SU-DHL-6 (cell line): ENCODE data around the gene CEP128.

Experiments used
- H2AFZ ChIP-seq: fragments of 200-600 bp; sonication (generic); 2 replicates; pipeline ENCODE4 v1.6.1; 2014; ENCODE audit warnings: low read depth, mild to moderate bottlenecking, moderate library complexity, mixed read lengths, antibody characterized with exemption, low read length; ENCODE audit not compliant: severe bottlenecking
- H3F3A ChIP-seq: fragments of 200-600 bp; shearing (Covaris generic); 2 replicates; pipeline ENCODE4 v1.6.0; 2016; ENCODE audit warnings: antibody characterized with exemption, mild to moderate bottlenecking; ENCODE audit not compliant: insufficient read depth
- H3K27ac ChIP-seq: fragments of 200-600 bp; sonication (generic); 2 replicates; pipeline ENCODE4 v1.5.1; 2016; ENCODE audit warnings: low read depth, mild to moderate bottlenecking, low read length, moderate library complexity, mixed read lengths
- H3K27me3 ChIP-seq: fragments of 200-600 bp; sonication (generic), shearing (Covaris generic); 2 replicates; pipeline ENCODE4 v1.6.0; 2014; ENCODE audit warnings: mild to moderate bottlenecking, low read length
- H3K36me3 ChIP-seq: fragments of 200-600 bp; sonication (generic); 2 replicates; pipeline ENCODE4 v1.6.1; 2014; ENCODE audit warnings: mild to moderate bottlenecking, low read length, mixed read lengths
- H3K4me2 ChIP-seq: fragments of 300-600, 200-600 bp; shearing (Covaris generic), sonication (generic); 2 replicates; pipeline ENCODE4 v1.6.0; 2014; ENCODE audit warnings: low read length, low read depth, mild to moderate bottlenecking; ENCODE audit not compliant: poor library complexity, severe bottlenecking
- H3K4me3 ChIP-seq: fragments of 200-600 bp; sonication (generic); 2 replicates; pipeline ENCODE4 v1.5.1; 2014; ENCODE audit warnings: antibody characterized with exemption, low read length, mild to moderate bottlenecking, mixed read lengths; ENCODE audit not compliant: insufficient read depth, poor library complexity, severe bottlenecking
- H3K79me2 ChIP-seq: fragments of 200-600 bp; sonication (generic); 2 replicates; pipeline ENCODE4 v1.6.1; 2014; ENCODE audit warnings: mild to moderate bottlenecking, low read length, moderate library complexity; ENCODE audit not compliant: insufficient read depth
- H3K9ac ChIP-seq: fragments of 200-600 bp; sonication (generic); 2 replicates; pipeline ENCODE4 v1.7.0; 2014; ENCODE audit warnings: mild to moderate bottlenecking, low read length
- H3K9me2 ChIP-seq: fragments of 200-600 bp; sonication (generic); replicated peaks from 2 replicates; pipeline ENCODE4 v1.6.1; 2014; ENCODE audit warnings: low read length; ENCODE audit not compliant: insufficient read depth
- H3K9me3 ChIP-seq: fragments of 200-600 bp; sonication (generic); 2 replicates; pipeline ENCODE4 v1.6.1; 2014; ENCODE audit warnings: low read length, mixed read lengths; ENCODE audit not compliant: insufficient read depth
- H4K20me1 ChIP-seq: fragments of 200-600 bp; sonication (generic); 2 replicates; pipeline ENCODE4 v1.6.1; 2014; ENCODE audit warnings: low read depth, mild to moderate bottlenecking, antibody characterized with exemption, low read length, moderate library complexity, mixed read lengths
- CTCF ChIP-seq: fragments of 200-600 bp; sonication (generic); IDR thresholded peaks from one replicate; pipeline ENCODE4 v1.5.1; 2017; ENCODE audit warnings: antibody characterized with exemption, mild to moderate bottlenecking, low read length, moderate library complexity; ENCODE audit not compliant: insufficient read depth, poor library complexity, severe bottlenecking
- EZH2phosphoT487 ChIP-seq: fragments of 200-600 bp; sonication (generic), shearing (Covaris generic); conservative IDR thresholded peaks from 2 replicates; pipeline ENCODE4 v1.6.1; 2018; ENCODE audit warnings: mild to moderate bottlenecking, antibody characterized with exemption, low read length, moderate library complexity, mixed read lengths

Gene CEP128

GRCh38 chr14:80535171-80535570 is 406.4 kb downstream of the CEP128 start:
- Histone ChIP-seq H3K79me2 (no peaks in the 10 kb centered on the region), H3K27me3 (no peaks in the 10 kb centered on the region), H3K9me2 (no peaks in the 10 kb centered on the region), H3K9ac (no peak overlapping the region), H3F3A (no peaks in the 10 kb centered on the region), H2AFZ (no peak overlapping the region), H3K4me3 (no peak overlapping the region), H3K27ac (no peak overlapping the region), H4K20me1 (no peaks in the 10 kb centered on the region), H3K4me2 (no peak overlapping the region), H3K36me3 (no peaks in the 10 kb centered on the region), H3K9me3 (no peaks in the 10 kb centered on the region)
- TF ChIP-seq EZH2phosphoT487 (no peak), CTCF (no peak)

DNA sequence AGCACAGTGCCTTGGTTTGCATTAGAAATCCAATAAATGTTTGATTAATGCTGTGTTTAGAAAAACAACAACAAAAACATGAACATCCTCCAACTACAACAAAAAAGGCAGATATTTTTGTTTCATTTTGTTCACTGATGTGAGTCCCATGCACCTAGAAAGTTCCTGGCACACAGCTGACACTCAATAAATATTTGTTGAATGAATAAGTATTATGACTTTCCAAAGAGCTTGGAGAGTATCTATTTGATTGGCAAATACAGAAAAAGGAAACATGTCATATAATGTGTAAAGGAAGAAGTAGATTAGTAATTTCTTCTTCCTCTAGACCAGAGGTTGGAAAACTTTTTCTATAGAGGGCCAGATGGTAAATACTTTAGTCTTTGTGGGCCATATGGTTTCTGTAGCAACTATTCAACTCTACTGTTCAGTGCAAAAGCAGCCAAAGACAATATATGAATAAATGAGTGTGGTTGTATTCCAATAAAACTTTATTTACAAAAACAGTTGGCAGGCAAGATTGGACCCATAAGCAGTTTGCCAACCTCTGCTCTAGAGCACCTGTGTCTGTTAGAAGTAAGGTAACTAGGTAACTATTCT is 417.9 kb downstream of the CEP128 start:
- Histone ChIP-seq H3K9me2 (no peaks in the 10 kb centered on the region), H3K27ac (no peak overlapping the region), H3K79me2 (no peaks in the 10 kb centered on the region), H3F3A (no peaks in the 10 kb centered on the region), H3K4me3 (no peak overlapping the region), H3K36me3 (no peaks in the 10 kb centered on the region), H3K9me3 (no peaks in the 10 kb centered on the region), H3K27me3 (no peaks in the 10 kb centered on the region), H3K4me2 (no peak overlapping the region), H4K20me1 (no peaks in the 10 kb centered on the region), H2AFZ (no peak overlapping the region), H3K9ac (no peak overlapping the region)
- TF ChIP-seq CTCF = no peak
- TF ChIP-seq EZH2phosphoT487 = no peak

GRCh38 chr14:80522936-80523335 is 418.6 kb downstream of the CEP128 start:
- H3K27me3 ChIP-seq = no peaks in the 10 kb centered on the region
- TF ChIP-seq EZH2phosphoT487 = no peak
- TF ChIP-seq CTCF = no peak
- no peaks in the 10 kb centered on the region for H4K20me1 ChIP-seq
- H3F3A ChIP-seq = no peaks in the 10 kb centered on the region
- H3K4me2 ChIP-seq = no peak overlapping the region
- no peak overlapping the region for H2AFZ ChIP-seq
- H3K79me2 ChIP-seq = no peaks in the 10 kb centered on the region
- no peaks in the 10 kb centered on the region for H3K9me3 ChIP-seq
- no peak overlapping the region for H3K4me3 ChIP-seq
- H3K9me2 ChIP-seq = no peaks in the 10 kb centered on the region
- H3K9ac ChIP-seq = no peak overlapping the region
- H3K36me3 ChIP-seq = no peaks in the 10 kb centered on the region
- no peak overlapping the region for H3K27ac ChIP-seq
